Mesothelial cell of epicardium (in vitro differentiated cells): ENCODE data around the gene AFF1. TPM values are rescaled to one million over a fixed set of nuclear protein-coding genes. Genes with fewer than 3 reads are reported as not detected.
"Not testable (repeated sequence)": the region's sequence is repeated elsewhere in the genome, so short reads cannot be mapped to it uniquely, and the experiment has no call there.

Source experiments
- DNase-seq, 2 experiments: peaks; one replicate each; pipeline ENCODE4 v3.0.0; 2021; ENCODE audit warnings: low spot score in 2 of 2; ENCODE audit not compliant: unreplicated experiment in 2 of 2
- H3K27ac Mint-ChIP-seq: 2 replicates; pipeline ENCODE4 v1.8.0; 2021; ENCODE audit warnings: mixed read lengths
- H3K27me3 Mint-ChIP-seq: 2 replicates; pipeline ENCODE4 v1.8.0; 2021; ENCODE audit warnings: low read depth, mixed read lengths
- H3K36me3 Mint-ChIP-seq: 2 replicates; pipeline ENCODE4 v1.8.0; 2021; ENCODE audit warnings: mixed read lengths
- H3K4me1 Mint-ChIP-seq: 2 replicates; pipeline ENCODE4 v1.8.0; 2021; ENCODE audit warnings: mixed read lengths
- H3K4me3 Mint-ChIP-seq: 2 replicates; pipeline ENCODE4 v1.8.0; 2021; ENCODE audit warnings: mild to moderate bottlenecking, moderate library complexity, mixed read lengths
- H3K9me3 Mint-ChIP-seq: 2 replicates; pipeline ENCODE4 v1.8.0; 2021; ENCODE audit warnings: mixed read lengths
- CTCF ChIP-seq: fragments of 200-600 bp; sonication (generic); IDR thresholded peaks from one replicate; pipeline ENCODE4 v1.5.0; 2021; ENCODE audit warnings: antibody characterized with exemption; ENCODE audit not compliant: unreplicated experiment
- total RNA-seq: library from RNA; stranded (reverse); gene quantifications from 3 replicates; pipeline ENCODE4 v1.2.1, GENCODE V29; 2021

Gene AFF1
- total RNA-seq, 1 donor from 2014 or later = 18.2 TPM

- Mint-ChIP-seq H3K4me1 (no peaks in the 10 kb centered on the region), H3K27ac (no peak overlapping the region), H3K36me3 (peaks cover 5% of the 10 kb centered on the region), H3K4me3 (no peak overlapping the region), H3K9me3 (no peaks in the 10 kb centered on the region), H3K27me3 (no peaks in the 10 kb centered on the region)
- no peak for TF ChIP-seq CTCF
- DNase-seq = no peak
Observed at GRCh38 chr4:87144356-87144755, 209.5 kb downstream of the AFF1 start.

- H3K36me3 Mint-ChIP-seq, H3K4me1 Mint-ChIP-seq, H3K27ac Mint-ChIP-seq, H3K9me3 Mint-ChIP-seq, DNase-seq, H3K27me3 Mint-ChIP-seq, H3K4me3 Mint-ChIP-seq: not testable (repeated sequence)
Observed at GRCh38 chr4:87145934-87146333, 211.1 kb downstream of the AFF1 start.

GRCh38 chr4:87147116-87147515 lies 212.3 kb downstream of the AFF1 start:
- H3K27me3 Mint-ChIP-seq = no peaks in the 10 kb centered on the region

GRCh38 chr4:87150498-87151261 lies 215.9 kb downstream of the AFF1 start:
- H3K4me1 Mint-ChIP-seq = peaks cover 14% of the 10 kb centered on the region
- H3K9me3 Mint-ChIP-seq = no peaks in the 10 kb centered on the region
- peak; percentile 97 for TF ChIP-seq CTCF
- DNase-seq = no peak
- no peak overlapping the region for H3K27ac Mint-ChIP-seq
- no peaks in the 10 kb centered on the region for H3K36me3 Mint-ChIP-seq
- H3K4me3 Mint-ChIP-seq = no peak overlapping the region
- H3K27me3 Mint-ChIP-seq = no peaks in the 10 kb centered on the region

More at GRCh38 chr4:87147116-87147515, 212.3 kb downstream of the AFF1 start:
- DNase-seq = no peak
- Mint-ChIP-seq H3K9me3 (no peaks in the 10 kb centered on the region), H3K4me1 (peaks cover 11% of the 10 kb centered on the region), H3K27ac (no peak overlapping the region), H3K36me3 (peaks cover 5% of the 10 kb centered on the region), H3K4me3 (no peak overlapping the region)
- no peak for TF ChIP-seq CTCF

- no peak overlapping the region for H3K27ac Mint-ChIP-seq
- DNase-seq = no peak
- TF ChIP-seq CTCF = no peak
- no peaks in the 10 kb centered on the region for H3K9me3 Mint-ChIP-seq
- no peaks in the 10 kb centered on the region for H3K36me3 Mint-ChIP-seq
- peaks cover 14% of the 10 kb centered on the region for H3K4me1 Mint-ChIP-seq
- H3K27me3 Mint-ChIP-seq = no peaks in the 10 kb centered on the region
- no peak overlapping the region for H3K4me3 Mint-ChIP-seq
Observed at GRCh38 chr4:87151730-87152129, 216.9 kb downstream of the AFF1 start.

GRCh38 chr4:87152310-87153041 lies 217.7 kb downstream of the AFF1 start:
- Mint-ChIP-seq H3K27me3 (no peaks in the 10 kb centered on the region), H3K4me1 (peaks cover 14% of the 10 kb centered on the region), H3K27ac (no peak overlapping the region)

More at GRCh38 chr4:87152310-87153041, 217.7 kb downstream of the AFF1 start:
- TF ChIP-seq CTCF = no peak
- Mint-ChIP-seq H3K4me3 (no peak overlapping the region), H3K36me3 (no peaks in the 10 kb centered on the region), H3K9me3 (no peaks in the 10 kb centered on the region)
- DNase-seq = no peak
